GM12864 (cell line): ENCODE data around the gene TRIM26.

ENCODE experiments used
- DNase-seq: peaks from one replicate; pipeline ENCODE4 v3.0.0-alpha.2; 2011; ENCODE audit warnings: low read depth
- H3K4me3 ChIP-seq: 2 replicates; pipeline ENCODE4 v1.5.1; 2011; ENCODE audit warnings: mild to moderate bottlenecking, low read depth, low read length, control low read depth
- CTCF ChIP-seq: IDR thresholded peaks from 2 replicates; pipeline ENCODE4 v1.5.1; 2011; ENCODE audit warnings: low read depth, mild to moderate bottlenecking, moderate library complexity, low read length, control low read depth, inconsistent platforms; ENCODE audit errors: missing control alignments

The TRIM26 gene

GRCh38 chr6:30135757-30136156 lies 77.4 kb downstream of the TRIM26 start, which contains the start of gene TRIM40:
Gene TRIM40, plus strand, starts transcription at chr6:30136140. Its CDS starts 897 bp downstream, at chr6:30137037.
- no peak for DNase-seq
- no peak for TF ChIP-seq CTCF
- no peak within 1 kb of the TSS for H3K4me3 ChIP-seq

- no peak overlapping the region for H3K4me3 ChIP-seq
- DNase-seq, result no peak
- no peak for TF ChIP-seq CTCF
Observed at GRCh38 chr6:30135147-30135546, 78.1 kb downstream of the TRIM26 start.
